HuH-7 (cell line): Measurements from ENCODE around the gene SOCS7.
A peak's percentile ranks its signal among the peaks of the same experiment; 100 is the strongest.

ENCODE experiments used
- DNase-seq: peaks from one replicate; pipeline ENCODE4 v3.0.0; 2011; ENCODE audit warnings: low spot score

SOCS7 gene, protein sequence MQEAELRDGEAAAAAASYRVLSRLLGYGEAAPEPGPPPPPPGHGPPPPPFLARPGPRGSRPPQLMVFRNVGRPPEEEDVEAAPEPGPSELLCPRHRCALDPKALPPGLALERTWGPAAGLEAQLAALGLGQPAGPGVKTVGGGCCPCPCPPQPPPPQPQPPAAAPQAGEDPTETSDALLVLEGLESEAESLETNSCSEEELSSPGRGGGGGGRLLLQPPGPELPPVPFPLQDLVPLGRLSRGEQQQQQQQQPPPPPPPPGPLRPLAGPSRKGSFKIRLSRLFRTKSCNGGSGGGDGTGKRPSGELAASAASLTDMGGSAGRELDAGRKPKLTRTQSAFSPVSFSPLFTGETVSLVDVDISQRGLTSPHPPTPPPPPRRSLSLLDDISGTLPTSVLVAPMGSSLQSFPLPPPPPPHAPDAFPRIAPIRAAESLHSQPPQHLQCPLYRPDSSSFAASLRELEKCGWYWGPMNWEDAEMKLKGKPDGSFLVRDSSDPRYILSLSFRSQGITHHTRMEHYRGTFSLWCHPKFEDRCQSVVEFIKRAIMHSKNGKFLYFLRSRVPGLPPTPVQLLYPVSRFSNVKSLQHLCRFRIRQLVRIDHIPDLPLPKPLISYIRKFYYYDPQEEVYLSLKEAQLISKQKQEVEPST

DNA sequence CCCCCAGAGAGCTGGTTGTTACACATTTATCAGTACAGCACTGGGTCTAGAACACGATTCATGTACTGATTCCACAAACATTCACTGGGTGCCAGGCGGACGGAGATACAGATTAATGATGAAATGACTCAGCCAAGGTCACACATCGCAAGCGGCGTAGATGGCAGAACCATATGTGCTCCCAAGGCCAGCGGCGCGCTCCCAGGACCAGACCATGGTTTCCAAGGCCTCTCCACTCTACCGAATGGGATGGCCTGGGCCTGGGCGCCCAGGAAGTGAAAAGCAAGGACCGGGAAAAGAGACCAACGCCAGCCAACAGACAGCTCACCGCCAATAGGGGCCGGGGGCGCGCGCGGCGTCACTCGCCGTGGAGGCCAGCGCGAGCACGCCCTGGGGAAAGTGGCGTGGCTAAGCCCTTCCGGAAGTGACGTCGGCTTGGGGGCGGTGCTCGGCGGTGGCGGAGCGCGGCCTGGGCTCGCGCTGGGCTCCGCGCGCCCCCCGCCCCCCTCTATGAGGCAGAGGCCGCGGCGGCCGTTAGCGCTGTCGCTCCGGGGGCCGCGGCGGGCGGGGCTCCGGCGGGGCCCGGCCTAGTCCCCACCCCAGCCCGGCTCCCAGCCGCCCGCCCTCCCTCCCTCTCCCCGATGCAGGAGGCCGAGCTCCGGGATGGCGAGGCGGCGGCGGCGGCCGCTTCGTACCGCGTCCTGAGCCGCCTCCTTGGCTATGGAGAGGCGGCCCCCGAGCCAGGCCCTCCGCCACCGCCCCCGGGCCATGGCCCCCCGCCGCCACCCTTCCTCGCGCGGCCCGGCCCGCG lies at the start of gene SOCS7:
SOCS7 (plus strand) TSS at position 433 of the 811 bp plus-strand sequence; CDS start at position 642, 209 bp downstream.
- peak; percentile 91 for DNase-seq

GRCh38 chr17:38315497-38315896 lies 36.1 kb upstream of the SOCS7 start:
- DNase-seq, result no peak

DNA sequence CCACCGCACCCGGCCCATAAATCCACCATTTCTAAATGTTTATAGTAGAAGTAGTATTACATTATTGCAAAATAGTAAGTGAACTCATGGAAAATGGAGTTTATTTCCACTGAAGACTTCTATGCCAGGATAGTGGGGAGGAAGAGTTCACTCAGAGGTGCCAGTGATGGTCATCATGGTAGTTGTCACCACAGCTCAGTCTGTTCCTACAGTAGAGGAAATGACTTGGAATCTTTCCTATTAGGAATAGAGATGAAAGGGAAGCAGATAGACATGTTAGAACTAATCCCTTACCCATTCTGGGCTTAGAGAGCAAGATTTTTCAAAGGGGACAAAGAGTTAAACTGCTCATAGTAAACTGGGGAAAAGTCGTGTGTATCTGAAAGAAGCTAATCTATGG lies 34.6 kb upstream of the SOCS7 start:
- no peak for DNase-seq

DNA sequence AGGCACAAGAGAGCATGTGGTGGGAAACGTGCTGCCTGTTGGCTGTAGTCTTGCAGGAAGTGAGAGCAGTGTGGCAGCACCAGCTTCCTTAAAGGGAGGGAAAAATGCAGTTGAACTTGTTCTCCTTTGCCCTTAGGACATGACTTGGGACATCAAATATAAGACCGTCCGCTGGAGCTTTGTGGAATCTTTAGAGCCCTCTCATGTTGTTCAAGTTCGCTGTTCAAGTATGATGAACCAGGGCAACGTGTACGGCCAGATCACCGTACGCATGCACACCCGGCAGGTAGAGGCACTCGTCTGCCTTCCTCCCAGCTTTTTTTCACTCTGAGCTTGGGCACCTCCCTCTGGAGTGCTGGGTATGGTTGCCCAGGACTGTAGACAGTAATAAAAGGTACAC lies 31.2 kb upstream of the SOCS7 start:
- DNase-seq, result no peak

DNA sequence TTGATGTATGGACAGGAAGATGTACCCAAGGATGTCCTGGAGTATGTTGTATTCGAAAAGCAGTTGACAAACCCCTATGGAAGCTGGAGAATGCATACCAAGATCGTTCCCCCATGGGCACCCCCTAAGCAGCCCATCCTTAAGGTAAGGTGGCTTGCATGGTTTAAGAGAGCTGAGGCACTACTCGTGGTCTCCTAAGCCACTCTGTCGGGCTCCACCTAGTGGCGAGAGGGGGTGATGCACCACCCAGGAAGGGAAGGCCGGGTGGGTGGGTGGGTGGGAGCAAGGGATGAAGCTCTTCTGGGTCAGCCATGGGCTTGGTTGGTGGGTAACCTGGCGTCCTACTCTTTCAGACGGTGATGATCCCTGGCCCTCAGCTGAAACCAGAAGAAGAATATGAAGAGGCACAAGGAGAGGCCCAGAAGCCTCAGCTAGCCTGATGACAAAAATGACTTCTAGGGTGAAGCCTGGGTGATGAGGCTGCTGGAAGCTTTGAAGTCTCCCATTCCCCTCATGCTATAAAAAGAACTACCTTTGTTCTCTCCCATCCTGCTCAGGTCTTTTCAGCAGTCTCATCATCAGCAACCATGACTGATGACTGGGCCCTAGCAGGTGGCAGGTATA lies 29.4 kb upstream of the SOCS7 start:
- DNase-seq, result peak; percentile 74

DNA sequence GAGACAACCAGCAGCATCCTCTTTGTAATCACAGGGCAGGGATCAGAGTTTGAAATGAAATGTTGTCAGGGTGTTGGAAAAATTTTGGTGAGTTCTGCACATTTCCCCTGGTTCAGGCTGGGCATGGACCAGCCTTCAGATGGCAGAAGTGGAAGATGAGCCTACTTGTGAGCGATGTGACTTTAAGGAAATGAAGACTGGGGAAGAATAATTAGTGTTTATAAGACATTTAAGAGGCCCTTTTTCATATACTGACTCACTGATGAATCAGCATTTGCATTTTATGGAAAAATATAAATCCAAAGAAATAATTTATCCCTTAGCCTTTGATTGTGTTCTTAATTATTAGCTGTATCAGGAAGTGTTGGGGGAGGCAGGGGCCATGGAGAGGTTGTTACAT lies 28.7 kb upstream of the SOCS7 start:
- DNase-seq, result no peak

DNA sequence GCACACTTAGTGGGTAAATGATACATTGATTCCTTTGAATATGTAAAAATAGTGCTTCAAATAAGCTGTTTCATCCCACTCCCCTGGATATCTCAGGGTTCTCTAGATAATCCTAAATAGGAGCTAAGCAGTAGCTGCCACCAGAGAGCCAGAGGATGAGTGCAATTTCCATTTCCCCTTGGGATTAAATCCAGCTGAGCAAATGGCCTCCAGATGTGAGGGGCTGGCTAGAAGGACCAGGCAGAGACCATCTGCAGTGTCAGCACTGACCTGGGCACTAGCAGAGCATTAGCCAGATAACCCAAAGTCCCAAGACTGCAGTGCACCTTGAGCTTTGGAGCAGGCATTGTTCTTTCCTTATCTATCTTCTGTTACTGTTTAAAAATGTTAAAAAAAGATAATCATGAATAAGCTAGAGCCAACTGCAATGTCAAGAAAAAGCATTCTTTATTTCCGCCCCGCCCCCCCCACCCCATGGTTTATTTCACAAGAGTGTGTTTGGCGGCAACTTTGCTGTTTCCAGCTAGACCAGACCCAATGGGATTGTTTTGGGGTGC lies 27.4 kb upstream of the SOCS7 start:
- no peak for DNase-seq

DNA sequence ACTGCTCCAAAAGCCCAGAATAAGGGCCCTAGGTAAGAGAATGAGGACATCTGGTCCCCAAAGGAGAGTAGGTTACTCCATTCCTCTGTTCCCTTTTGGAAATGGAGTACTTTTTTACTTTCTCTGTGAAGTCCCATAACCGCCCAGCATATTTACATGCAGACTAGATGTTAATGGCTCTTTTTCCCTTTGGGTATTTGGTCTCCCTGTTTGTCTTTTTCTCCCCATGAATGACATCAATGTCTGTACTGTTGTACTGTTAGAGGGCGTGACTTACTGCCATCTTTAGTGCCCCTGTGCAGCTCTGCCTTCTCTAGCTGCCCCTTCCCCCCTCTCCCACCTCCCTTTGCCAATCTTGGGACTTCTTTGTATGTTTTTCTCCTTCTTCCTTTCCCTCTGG lies 26.9 kb upstream of the SOCS7 start:
- DNase-seq, result no peak

GRCh38 chr17:38325221-38325851 lies 26.3 kb upstream of the SOCS7 start:
- no peak for DNase-seq

GRCh38 chr17:38326996-38327792 lies 24.4 kb upstream of the SOCS7 start:
- DNase-seq, result no peak

- no peak for DNase-seq
These were observed 23.7 kb upstream of the SOCS7 start for GRCh38 chr17:38327936-38328335.

DNA sequence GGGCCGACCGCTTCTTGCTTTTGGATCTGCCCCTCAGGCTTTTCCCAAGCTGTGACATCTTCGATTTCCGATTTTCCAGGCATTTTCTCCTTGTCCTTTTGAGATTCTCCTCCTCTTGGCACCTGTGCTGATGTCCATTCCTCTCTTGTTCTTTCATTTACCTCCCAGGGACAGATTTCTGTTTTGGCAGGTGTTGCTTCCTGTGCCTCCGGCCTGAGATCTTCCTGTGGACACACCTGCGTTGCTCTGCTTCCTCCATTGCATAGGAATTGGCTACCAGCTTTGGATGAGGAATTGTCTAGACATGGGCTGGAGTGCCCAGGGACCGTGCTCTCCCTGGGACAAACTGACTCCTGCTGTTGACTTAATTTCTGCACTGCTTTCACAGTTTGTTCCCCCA lies 23.0 kb upstream of the SOCS7 start:
- no peak for DNase-seq

GRCh38 chr17:38329284-38329683 lies 22.4 kb upstream of the SOCS7 start:
- DNase-seq, result no peak

DNA sequence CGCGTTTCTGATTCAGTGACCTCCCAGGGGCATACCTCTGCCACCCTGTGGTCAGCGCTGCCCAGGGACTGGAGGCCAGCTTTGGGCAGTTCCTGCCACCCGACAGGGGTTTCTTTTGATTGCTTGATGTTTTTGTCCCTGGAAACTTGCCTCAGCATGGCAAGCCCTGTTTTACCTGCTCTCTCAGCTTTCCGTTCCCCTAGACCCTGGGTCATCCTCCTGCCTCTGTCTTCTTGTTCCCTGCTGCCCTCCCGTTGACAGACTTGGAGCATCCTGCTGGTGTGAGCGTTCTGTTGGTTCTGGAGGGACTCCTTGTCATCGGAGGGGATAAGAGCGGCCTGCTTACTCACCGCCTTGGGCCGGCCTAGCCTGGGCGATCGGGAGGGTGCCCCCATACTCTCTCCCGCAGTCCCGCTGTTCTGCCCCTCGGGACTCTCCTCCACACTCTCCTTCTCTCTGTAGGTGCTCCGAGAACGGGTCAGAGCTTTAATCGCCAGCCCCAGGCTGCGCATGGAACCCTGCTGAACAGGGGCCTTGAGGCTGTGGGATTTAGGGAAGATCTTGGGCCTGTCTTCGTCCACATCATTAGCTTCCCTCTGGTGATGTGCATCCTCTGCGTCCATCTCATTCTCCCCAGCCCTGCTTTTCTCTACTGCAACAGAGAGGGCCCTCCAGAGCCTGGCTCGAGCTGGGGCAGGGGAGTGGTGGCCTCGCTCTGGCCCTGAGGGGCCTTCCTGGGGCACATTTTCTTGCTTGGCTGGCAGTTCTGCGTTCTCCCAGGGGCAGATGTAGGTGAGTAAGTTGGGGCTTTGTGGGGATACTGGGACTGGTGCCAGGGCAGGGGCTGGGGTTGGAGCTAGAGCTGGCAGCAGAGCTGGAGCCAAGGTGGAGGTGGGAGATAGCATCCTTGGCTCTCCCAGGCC lies 21.6 kb upstream of the SOCS7 start:
- no peak for DNase-seq

GRCh38 chr17:38330941-38331411 lies 20.7 kb upstream of the SOCS7 start:
- DNase-seq, result no peak

- no peak for DNase-seq
These were observed 18.9 kb upstream of the SOCS7 start for GRCh38 chr17:38332735-38333134.

DNA sequence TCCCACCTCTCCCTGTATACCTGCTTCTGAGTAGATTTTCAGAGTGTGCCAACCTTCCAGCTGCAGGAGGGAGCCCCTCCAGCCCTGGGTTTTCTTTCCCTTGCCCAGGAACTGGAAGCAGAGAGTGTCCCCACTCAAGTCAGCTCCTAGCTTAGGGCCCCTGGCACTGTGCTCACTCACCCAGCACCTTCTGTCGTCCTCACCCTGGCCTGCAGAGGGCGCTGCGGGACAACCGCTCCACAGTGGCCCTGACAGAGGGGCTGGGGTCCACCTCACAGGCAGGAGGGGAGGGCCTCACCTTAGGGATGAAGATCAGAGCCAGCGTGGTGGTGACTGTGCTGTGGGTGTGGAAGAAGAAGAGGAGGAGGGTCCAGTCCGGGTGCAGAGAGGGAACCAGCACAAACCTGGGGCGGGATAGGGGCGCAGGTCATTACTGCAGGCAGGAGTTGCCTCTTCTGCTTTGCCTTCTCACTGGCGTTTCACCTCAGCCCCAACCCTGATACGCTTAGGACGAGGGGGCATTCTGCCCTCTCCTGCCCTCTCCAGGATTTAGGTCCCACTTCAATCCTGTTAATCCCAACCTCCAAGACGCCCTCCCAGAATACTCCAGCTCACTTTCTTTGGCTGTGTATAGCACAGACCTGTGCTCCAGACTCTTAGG lies 17.9 kb upstream of the SOCS7 start:
- DNase-seq, result peak; percentile 89

- DNase-seq, result no peak
These were observed 16.9 kb upstream of the SOCS7 start for GRCh38 chr17:38334480-38335364.
